Activated CD4-positive, alpha-beta T cell treated with anti-CD3 and anti-CD28 coated beads for 24 hours (primary cell): ENCODE results near the gene CCR6.

ENCODE experiments used
- DNase-seq, 2 donors: peaks; one replicate each; pipeline ENCODE4 v3.0.0-alpha.2; 2020; ENCODE audit warnings: low read depth in 2 of 2

The CCR6 gene

DNA sequence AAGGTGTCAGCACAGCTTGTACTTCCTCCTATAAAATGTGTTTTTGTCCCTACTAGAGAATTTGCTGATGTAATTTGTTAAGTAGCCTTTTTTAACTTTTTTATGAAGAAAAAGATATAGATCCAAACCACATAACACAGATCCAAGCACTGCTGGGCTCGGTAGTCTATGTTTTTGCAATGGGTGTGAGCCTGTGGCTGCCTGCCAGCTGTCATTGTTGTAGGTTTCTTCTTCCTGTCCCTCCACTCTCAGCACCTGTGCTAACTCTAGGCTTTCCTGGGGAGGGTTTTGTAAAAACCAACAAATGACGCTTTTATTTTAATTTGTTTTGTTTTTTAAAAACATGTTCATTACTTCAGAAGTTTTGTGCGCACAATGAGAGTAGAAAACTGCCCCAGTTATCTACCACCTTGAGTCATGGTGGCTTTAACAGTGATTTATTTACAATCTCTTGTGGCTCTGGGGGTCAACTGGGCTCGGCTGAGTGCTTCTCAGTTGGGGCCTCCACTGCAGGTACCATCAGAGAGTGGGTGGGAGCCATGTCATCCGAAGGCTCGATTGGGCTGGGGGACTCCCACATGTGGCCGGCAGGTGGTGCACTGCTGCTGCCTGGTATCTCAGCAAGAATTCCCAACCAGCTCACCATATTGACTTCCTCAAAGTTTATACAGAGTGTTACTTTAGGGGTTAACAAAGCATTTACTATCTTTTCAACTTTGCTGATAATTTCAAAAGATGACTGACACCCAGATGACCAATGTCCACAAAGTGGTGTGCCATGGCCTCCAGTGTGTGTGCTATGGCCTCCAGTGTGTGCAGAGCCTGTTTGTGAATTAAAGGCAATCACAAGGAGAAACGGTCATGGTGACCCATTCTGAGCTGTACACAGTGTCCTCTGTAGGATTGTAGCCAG lies 3.0 kb upstream of the CCR6 start:
- DNase-seq: no peak

DNA sequence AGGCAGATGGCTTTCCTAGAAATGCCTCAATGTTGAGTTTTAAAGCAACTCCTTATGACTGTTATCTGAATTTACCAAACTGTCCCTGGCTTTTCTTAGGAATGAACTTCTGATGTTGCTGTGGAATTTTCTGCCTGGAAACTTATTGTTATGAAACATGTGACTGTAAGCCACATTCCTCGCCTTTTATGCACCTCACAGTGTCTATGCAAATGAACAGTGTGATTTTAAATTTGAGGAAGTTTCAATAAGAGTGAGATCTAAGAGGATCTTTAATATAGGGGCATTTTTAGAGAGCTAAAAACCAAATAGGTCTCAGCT lies 2.4 kb upstream of the CCR6 start:
- no peak for DNase-seq

DNA sequence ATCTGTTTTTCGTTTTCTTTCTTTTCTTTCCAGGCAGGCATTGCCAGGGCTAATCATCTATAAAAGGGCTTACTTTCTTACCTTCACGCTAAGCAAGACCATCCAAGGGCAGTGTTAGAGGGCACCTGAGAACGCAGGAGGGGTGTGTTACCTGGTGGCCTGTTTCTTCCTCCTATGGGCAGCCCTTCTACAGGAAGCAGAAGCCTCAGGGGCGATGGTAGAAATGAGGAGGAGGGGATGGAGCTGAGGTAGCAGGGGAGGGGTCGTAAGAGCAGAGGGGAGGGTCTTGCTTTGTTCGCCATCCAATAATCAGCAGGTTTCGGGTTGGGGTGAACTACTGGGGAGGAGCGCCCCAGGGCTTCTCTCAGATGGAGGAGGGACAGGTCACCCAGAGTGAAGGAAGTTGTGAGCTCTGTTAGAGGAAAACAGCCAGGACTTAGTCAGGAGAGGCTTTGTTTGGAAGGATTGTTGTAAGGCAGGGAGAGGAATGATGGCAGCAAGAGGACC lies 1.5 kb upstream of the CCR6 start:
- no peak for DNase-seq

DNA sequence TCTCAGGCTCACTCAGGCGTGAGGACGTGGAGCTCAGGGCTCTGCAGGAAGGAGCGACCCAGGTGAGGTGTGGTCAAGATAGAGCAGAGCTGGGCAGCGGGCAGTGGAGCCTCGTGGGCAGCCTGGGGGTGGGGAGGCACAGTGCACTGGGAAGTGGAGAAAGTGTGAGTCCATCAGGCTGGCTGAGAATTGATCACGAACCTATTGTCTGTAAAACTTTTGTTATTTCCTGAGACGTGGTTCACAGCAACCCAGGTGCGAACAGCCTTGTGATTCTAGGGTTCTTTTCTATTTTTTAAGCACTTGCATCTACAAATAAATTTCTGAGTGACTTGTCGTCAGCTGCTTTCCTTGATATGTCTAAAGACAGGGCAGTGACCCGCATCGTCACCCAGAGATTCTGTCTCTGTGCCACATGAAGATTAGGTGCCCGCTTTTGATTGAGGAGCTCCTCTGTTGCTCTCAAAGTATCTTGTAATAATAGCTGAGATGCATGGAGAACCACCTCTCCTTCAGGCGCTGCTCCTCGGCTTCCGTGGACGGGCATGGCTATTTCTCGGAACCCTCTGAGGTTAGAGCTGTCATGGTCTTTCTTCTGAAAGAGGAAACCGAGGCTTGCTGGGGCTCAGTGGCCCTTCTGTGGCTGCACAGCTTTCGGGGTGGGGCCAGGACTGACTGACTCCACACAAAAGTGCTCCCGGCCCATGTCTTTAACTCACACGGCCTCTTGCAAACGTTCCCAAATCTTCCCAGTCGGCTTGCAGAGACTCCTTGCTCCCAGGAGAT lies 662 bp upstream of the CCR6 start:
- no peak for DNase-seq

DNA sequence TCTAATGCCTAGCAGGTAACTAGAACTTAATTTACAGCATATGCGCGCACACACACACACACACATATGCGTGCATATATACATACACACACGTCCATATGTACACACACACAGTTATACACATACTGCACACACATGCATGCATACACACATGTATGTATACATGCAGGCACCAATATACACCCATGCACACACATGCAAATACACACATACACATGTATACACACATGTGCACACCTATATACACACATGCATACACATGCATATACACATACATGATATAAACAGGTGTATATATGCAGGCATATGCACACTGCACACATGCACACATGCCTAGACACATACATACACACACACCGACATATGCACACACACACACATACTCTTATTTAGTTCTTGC lies 1.9 kb downstream of the CCR6 start:
- no peak for DNase-seq

DNA sequence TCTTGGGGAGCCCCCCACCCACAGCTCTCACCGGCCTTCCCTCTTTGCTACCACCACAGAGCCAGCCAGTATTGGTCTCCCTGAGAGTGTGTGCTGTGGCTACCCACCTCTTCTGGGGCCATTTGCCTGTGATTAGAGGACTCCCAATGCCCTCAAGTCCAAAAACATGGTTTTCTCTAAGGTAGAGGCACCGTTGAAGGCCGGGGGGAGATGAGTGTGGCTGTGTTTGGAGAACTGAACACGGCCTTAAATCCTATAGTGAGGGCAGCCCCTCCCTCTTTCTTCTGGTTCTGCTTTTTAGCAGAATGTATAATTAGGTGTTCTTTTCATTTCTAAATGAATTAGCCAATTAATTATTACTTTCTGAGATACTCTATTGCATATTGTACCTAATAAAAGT lies 2.5 kb downstream of the CCR6 start:
- no peak for DNase-seq

DNA sequence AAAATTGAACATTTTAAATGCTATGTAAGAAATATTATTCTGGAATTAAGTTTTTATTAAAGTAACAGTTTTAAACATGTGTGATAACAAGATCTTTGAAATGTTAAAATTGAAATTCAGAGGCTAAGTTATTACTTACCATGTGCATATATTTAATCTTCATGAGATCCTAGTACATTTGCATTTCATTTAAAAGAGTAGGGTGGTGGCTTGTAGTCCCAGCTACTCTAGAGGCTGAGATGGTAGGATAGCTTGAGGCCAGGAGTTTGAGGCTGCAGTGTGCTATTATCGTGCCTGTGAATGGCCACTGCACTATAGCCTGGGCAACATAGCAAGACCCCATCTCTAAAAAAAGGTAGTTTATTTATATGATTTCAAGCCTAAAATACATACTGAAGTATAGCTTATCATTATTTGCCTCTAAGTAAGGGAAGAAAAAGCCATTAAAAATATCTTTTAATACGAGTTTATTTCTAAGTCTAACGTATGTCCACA lies 3.0 kb downstream of the CCR6 start:
- no peak for DNase-seq

DNA sequence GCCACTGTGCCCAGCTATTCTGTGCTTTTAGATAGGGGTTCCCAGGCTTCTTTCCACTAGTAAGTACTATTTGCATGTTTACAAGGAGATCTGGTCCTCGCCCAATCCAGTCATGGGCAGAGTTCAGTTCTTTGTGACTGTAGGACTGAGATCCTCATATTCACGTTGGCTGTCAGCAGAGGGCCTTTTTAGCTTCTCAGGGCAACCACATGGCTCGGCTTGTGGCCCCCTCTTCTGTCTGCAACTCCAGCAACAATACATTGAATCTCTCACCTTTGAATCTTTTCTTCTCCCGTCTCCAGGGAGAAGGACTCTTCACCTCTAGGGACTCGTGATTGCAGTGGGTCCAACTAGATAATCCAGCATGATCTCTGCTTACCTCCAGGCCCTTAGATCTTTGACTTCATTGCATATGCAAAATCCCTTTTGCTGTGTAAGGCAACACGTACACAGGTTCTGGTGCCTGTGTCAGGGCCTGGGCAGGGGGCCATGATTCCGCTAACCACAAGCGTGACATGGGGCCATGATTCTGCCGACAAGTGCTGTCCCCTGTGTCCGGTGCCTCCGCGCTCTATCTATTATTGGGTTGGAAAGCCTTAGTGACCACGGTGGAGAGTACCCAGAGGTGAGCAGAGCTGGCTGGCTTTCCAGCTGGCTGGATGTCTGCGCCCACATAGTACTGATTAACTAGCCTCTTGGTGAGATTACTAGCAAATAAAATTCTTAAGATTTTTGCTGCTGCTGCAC lies 5.1 kb downstream of the CCR6 start:
- DNase-seq: no peak

DNA sequence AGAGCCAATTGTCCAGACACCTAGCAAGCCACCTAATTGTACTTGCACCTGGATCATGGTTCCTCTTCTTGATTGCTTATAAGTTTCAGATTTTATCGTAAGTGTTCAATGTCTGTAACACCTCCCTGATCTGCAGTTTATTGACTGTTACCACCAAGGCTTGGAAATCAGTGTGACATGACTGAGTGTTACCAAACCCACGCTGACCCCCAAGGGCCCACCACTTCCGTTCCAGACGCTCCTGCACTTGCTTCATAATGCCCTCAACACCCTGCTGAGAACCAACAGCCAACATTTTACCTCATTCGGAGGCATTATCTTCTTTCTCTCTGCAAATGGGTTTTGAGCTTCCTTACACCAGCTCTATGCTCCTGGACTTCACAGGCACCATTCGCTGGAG lies 6.3 kb downstream of the CCR6 start:
- DNase-seq: no peak

DNA sequence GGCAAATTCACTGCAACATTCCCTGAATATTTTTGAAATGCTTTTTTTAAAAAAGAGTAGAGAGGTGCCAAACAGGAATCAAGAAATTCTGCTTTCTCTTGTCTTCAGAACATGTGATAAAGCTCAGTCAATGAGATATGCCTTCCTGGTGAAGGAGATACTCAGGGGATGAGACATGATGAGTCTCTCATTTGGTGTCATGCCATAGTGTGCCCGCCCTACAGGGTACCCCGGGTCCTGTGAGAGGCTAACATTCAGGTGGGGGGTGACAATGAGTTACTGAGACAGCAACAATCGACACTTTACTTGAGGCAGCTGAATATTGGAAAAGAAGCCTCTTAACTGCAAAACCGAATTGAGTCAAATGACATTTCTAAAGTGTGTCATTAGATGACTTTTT lies 6.7 kb downstream of the CCR6 start:
- no peak for DNase-seq

DNA sequence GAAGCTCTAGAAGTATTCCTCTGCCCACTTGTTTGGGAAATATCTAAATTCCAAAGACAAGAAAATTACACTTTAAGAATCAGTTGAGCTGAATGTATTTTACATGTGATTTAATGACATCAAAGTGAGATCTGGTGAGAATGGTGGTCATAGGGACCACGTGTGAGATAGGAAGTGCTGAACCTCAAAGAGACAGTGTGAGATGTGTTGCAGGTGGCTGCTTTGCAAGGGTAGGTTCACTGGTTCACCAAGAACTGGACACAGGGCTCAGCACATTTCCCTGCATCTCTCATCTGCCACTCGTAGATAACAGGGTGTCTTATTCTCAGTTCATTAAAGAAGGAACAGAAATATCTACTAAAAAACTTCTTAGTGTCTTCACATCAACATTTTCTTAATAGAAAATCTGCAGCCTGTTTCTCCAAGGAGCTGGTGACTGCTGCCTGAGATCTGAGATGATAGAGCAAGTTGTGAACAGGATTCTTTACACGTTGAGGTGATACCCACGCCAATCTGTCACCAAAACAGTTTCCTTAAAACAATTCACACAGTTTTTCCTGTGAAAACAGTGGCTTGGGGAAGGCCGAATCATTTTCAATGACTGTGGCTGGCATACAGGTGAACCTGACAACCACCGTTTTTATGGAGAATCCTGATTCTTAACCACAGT lies 7.2 kb downstream of the CCR6 start:
- DNase-seq: no peak

DNA sequence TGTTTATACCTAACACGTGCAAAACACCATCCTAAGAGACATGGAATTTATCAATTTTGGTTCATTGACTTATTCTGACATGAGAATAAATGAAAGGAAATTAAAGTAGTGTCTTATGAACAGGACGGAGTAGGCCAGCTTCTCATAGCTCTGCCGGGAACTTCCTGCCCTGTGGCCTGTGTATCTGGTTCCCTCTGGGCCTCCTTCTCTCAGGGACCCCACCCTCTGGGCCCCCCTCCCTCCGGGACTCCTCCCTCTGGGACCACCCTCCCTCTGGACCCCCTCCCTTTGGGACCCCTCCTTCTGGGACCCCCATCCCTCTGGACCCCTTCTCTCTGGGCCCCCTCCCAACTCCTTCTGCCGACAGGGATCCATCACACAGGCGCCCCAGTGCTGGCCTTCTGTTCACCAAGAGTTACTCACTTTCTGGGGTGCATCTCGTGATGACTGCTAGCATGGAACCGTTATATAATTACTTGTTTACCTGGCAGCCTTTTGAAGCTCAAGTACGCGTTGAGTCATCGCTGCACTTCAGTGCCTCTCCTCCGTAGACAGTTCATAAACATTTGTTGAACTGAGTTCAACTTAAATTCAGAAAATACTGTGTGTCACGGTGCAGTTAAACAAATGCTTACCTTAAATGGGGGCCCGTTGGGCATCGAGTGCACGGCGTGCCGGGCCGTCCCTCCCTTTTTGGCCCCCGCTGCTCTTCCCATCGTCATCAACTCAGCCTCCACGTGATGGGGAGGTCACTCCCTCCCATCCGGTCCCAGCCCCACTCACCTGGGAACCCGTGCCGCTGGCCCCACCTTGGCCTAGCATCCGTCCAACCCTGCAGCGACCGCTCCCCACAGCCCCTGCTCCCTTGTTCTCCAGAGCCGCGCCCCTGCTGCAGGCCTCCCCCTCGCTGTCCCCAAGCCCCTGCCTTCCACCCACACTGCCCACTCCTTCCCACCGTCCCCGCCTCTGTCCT lies 8.1 kb downstream of the CCR6 start:
- no peak for DNase-seq

DNA sequence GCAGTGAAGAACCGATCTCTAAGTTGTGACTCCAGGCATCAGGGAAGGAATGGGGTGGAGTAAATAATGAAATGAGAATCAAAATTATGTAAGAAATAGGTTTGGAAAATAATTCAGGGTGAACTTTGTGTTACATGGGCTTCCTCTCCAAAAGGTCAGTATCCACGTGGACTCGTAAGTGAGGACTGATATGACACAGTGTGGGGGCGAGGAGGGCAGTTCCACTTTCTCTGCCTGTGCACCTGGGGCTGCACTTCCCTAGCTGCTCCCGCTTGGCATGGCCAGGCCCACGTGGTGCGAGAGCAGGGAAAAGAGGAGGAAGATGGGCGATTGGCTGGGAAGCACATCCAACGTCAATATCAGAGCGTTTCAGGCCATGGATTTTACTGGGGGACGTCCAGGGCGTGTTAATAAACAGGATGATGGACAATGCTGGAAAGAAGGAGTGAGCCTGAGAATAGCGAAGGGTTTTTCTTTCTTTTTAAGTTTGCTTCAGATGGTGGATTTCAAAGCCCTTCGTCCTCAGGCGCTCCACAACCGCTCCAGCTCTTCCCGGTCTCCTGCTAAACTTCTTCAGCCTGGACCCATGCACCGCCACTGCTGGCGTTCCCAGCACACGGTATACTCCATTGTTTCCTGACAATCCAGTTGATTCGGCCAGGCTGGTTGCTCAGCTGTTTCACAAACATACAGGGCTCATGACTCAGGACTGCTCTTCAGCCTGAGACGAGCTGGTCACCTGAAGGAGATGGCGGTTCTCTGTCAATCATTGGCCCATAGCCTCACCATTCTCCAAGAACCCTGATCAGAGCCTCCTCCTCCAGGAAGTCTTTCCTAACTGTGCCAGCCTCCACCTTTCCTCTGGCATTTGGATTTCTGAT lies 11.8 kb downstream of the CCR6 start:
- no peak for DNase-seq

DNA sequence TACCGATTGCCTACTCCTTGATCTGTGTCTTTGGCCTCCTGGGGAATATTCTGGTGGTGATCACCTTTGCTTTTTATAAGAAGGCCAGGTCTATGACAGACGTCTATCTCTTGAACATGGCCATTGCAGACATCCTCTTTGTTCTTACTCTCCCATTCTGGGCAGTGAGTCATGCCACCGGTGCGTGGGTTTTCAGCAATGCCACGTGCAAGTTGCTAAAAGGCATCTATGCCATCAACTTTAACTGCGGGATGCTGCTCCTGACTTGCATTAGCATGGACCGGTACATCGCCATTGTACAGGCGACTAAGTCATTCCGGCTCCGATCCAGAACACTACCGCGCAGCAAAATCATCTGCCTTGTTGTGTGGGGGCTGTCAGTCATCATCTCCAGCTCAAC lies 13.5 kb downstream of the CCR6 start:
- DNase-seq: no peak

DNA sequence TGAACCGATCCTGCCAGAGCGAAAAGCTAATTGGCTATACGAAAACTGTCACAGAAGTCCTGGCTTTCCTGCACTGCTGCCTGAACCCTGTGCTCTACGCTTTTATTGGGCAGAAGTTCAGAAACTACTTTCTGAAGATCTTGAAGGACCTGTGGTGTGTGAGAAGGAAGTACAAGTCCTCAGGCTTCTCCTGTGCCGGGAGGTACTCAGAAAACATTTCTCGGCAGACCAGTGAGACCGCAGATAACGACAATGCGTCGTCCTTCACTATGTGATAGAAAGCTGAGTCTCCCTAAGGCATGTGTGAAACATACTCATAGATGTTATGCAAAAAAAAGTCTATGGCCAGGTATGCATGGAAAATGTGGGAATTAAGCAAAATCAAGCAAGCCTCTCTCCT lies 14.2 kb downstream of the CCR6 start:
- DNase-seq: no peak

DNA sequence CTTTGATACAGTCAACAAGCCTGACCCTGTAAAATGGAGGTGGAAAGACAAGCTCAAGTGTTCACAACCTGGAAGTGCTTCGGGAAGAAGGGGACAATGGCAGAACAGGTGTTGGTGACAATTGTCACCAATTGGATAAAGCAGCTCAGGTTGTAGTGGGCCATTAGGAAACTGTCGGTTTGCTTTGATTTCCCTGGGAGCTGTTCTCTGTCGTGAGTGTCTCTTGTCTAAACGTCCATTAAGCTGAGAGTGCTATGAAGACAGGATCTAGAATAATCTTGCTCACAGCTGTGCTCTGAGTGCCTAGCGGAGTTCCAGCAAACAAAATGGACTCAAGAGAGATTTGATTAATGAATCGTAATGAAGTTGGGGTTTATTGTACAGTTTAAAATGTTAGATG lies 15.0 kb downstream of the CCR6 start:
- no peak for DNase-seq

DNA sequence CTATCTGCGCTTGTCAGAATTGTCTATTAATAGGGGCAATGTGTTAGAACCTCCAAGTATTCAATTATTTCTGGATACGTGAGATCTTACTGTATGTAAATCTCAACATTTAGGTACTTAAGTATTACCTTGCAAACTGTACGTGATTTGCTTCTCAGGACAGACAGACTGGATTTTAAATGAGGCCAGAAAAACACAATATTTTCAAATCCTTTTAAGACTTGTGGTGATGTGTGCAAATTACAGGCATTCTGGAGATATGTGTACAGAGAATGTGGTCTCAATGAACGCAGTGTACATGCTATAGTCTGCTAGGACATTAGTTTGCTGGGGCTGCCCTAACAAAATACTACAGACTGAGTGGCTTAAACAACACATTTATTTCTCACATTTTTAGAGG lies 16.9 kb downstream of the CCR6 start:
- DNase-seq: no peak

DNA sequence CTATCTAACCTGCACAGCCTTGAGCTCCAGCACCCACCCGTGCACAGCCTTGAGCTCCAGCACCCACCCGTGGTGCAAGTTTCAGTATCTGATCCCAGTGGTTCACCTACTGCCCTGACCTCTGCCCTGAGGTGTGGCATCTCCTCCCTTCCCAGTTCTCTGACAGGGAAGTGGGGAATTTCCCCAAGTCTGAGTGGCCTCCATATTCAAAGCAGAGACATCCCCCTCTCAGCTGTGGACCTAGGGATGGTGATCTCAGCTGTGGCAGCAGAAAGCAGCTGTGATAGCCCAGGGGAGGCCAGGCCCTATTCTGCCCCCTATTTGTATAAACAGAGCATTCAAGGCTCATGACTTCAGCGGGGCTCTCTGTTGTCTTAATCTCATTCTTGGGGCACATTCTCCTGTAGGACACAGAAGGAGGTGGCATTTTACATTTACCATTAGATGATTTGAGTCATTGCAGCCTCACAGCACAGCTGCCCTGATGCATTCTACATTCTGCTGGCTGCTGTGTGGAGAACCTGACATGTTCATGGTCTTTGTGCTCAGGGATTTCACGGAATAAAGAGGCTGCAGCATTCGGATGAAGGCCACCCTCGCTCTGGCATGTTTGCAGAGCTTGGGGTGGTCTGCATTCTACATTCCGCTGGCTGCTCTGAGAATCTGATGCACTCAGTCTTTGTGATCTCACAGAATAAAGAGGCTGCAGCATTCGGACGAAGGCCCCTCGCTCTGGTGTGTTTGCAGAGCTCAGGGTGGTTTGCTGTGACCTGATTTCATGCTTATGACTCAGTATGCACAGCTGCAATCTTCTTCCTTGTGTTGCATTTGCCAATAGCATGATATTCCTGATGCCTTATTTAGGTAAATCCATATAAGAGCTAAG lies 17.9 kb downstream of the CCR6 start:
- DNase-seq: no peak
